HEK293 (cell line): ENCODE results near the gene CTIF.

Source experiments
- CTCF ChIA-PET: fragments of 350-600 bp; formaldehyde crosslinking; extraction: SDS; loops from one replicate; lab custom pipeline; 2021; ENCODE audit warnings: antibody characterized with exemption; lab: Yijun Ruan, JAX
- POLR2A ChIA-PET: fragments of 300-600 bp; formaldehyde crosslinking; extraction: SDS; loops from one replicate; lab custom pipeline; 2020; ENCODE audit warnings: antibody characterized with exemption, inconsistent platforms; lab: Yijun Ruan, JAX
- H3K27ac ChIP-seq: fragments of 200-500 bp; sonication (Bioruptor generic); 2 replicates; pipeline ENCODE4 v1.5.1; 2014; ENCODE audit warnings: low read depth, low read length, control low read depth, inconsistent platforms; ENCODE audit errors: extremely low read depth
- H3K36me3 ChIP-seq, 2 experiments: fragments of 200-500 bp in 1 of 2; sonication (Bioruptor generic) in 1 of 2; 1 replicate in 1 of 2; 2 replicates in 1 of 2; pipeline ENCODE4 v1.5.1; 2014 to 2017; ENCODE audit warnings: inconsistent platforms in 2 of 2, low read length in 2 of 2; ENCODE audit not compliant: control insufficient read depth in 2 of 2, insufficient read depth in 1 of 2
- H3K4me1 ChIP-seq: fragments of 200-500 bp; sonication (Bioruptor generic); 2 replicates; pipeline ENCODE4 v1.5.1; 2014; ENCODE audit warnings: mild to moderate bottlenecking, low read length, inconsistent platforms; ENCODE audit not compliant: control insufficient read depth, insufficient read depth
- H3K4me3 ChIP-seq: 2 replicates; pipeline ENCODE4 v1.5.1; 2011; ENCODE audit warnings: low read depth, mild to moderate bottlenecking, control low read depth, low read length, moderate library complexity
- H3K9me3 ChIP-seq: fragments of 200-500 bp; sonication (Bioruptor generic); 2 replicates; pipeline ENCODE4 v1.5.1; 2014; ENCODE audit warnings: low read depth, low read length, inconsistent platforms; ENCODE audit not compliant: control insufficient read depth, insufficient read depth
- ATF2 ChIP-seq: fragments of 450-650 bp; formaldehyde crosslinking; IDR thresholded peaks from 2 replicates; pipeline ENCODE4 v1.5.1; 2016; ENCODE audit warnings: missing biosample characterization, missing genetic modification characterization, low read depth
- BCL11B ChIP-seq: fragments of 450-650 bp; formaldehyde crosslinking; IDR thresholded peaks from 2 replicates; pipeline ENCODE4 v1.5.1; 2016; ENCODE audit warnings: low read depth, missing biosample characterization, missing genetic modification characterization
- BCL6B ChIP-seq: fragments of 450-650 bp; formaldehyde crosslinking; IDR thresholded peaks from 2 replicates; pipeline ENCODE4 v1.5.1; 2017; ENCODE audit warnings: missing biosample characterization, missing genetic modification characterization
- ELK4 ChIP-seq: IDR thresholded peaks from 2 replicates; pipeline ENCODE4 v1.6.1; 2011; ENCODE audit warnings: mild to moderate bottlenecking, low read depth, low read length, borderline replicate concordance
- FEZF1 ChIP-seq: fragments of 450-650 bp; formaldehyde crosslinking; IDR thresholded peaks from 2 replicates; pipeline ENCODE4 v1.5.1; 2016; ENCODE audit warnings: missing biosample characterization, missing genetic modification characterization
- MEIS1 ChIP-seq: sonication (generic); formaldehyde crosslinking; IDR thresholded peaks from 2 replicates; pipeline ENCODE4 v1.8.1; 2022; ENCODE audit warnings: missing genetic modification reagents, mild to moderate bottlenecking, borderline replicate concordance
- PRDM10 ChIP-seq: fragments of 450-650 bp; formaldehyde crosslinking; IDR thresholded peaks from 2 replicates; pipeline ENCODE4 v1.5.1; 2016; ENCODE audit warnings: missing biosample characterization, missing genetic modification characterization
- WT1 ChIP-seq: fragments of 450-650 bp; formaldehyde crosslinking; IDR thresholded peaks from 2 replicates; pipeline ENCODE4 v1.5.1; 2016; ENCODE audit warnings: missing biosample characterization, missing genetic modification characterization
- ZBTB10 ChIP-seq: fragments of 450-650 bp; formaldehyde crosslinking; IDR thresholded peaks from 2 replicates; pipeline ENCODE4 v1.5.1; 2016; ENCODE audit warnings: missing biosample characterization, missing genetic modification characterization
- ZBTB8A ChIP-seq: fragments of 450-650 bp; formaldehyde crosslinking; IDR thresholded peaks from 2 replicates; pipeline ENCODE4 v1.5.1; 2016; ENCODE audit warnings: missing biosample characterization, missing genetic modification characterization
- ZEB2 ChIP-seq: fragments of 450-650 bp; formaldehyde crosslinking; IDR thresholded peaks from 2 replicates; pipeline ENCODE4 v1.5.1; 2016; ENCODE audit warnings: missing biosample characterization, missing genetic modification characterization
- ZFP69B ChIP-seq: fragments of 450-650 bp; formaldehyde crosslinking; IDR thresholded peaks from 2 replicates; pipeline ENCODE4 v1.5.1; 2016; ENCODE audit warnings: missing biosample characterization, missing genetic modification characterization
- ZNF155 ChIP-seq: fragments of 450-650 bp; formaldehyde crosslinking; IDR thresholded peaks from 2 replicates; pipeline ENCODE4 v1.5.1; 2016; ENCODE audit warnings: missing biosample characterization, missing genetic modification characterization
- ZNF530 ChIP-seq: fragments of 450-650 bp; formaldehyde crosslinking; IDR thresholded peaks from 2 replicates; pipeline ENCODE4 v1.5.1; 2016; ENCODE audit warnings: low read depth, missing biosample characterization, missing genetic modification characterization
- ZNF561 ChIP-seq: fragments of 450-650 bp; IDR thresholded peaks from 2 replicates; pipeline ENCODE4 v1.5.1; 2018; ENCODE audit warnings: missing biosample characterization, missing genetic modification characterization, borderline replicate concordance
- ZNF658 ChIP-seq: fragments of 450-650 bp; formaldehyde crosslinking; IDR thresholded peaks from 2 replicates; pipeline ENCODE4; 2016; ENCODE audit warnings: missing biosample characterization, missing genetic modification characterization
- ZNF777 ChIP-seq: fragments of 450-650 bp; formaldehyde crosslinking; IDR thresholded peaks from 2 replicates; pipeline ENCODE4 v1.5.1; 2017; ENCODE audit warnings: missing biosample characterization, missing genetic modification characterization, borderline replicate concordance
- ZSCAN16 ChIP-seq: fragments of 450-650 bp; formaldehyde crosslinking; IDR thresholded peaks from 2 replicates; pipeline ENCODE4 v1.5.1; 2016; ENCODE audit warnings: missing biosample characterization, missing genetic modification characterization
- ZSCAN5A ChIP-seq: fragments of 450-650 bp; formaldehyde crosslinking; IDR thresholded peaks from 2 replicates; pipeline ENCODE4 v1.5.1; 2016; ENCODE audit warnings: missing biosample characterization, missing genetic modification characterization

Gene CTIF

GRCh38 chr18:48600046-48600445 is 61.2 kb downstream of the CTIF start:
- POLR2A ChIA-PET: no interaction called here
- Histone ChIP-seq H3K27ac (no peak overlapping the region), H3K4me3 (no peak overlapping the region)
- no peak for TF ChIP-seq PRDM10 (tag by site-specific recombination)
- TF ChIP-seq ZNF155 (tag by site-specific recombination): no peak
- TF ChIP-seq WT1: no peak
- TF ChIP-seq ZFP69B: no peak
- TF ChIP-seq, all 188 proteins: peak for 0
- CTCF ChIA-PET: interaction anchor here (1.1 to 1.8 kb wide), 3 partner anchors 15 to 576 kb away, joined by 3 to 7 read pairs (median 4); no protein-coding TSS in a partner anchor
- no peaks in the 10 kb centered on the region; the same call in 1 of the 2 replicates for H3K4me1 ChIP-seq
- H3K36me3 ChIP-seq: no peaks in the 10 kb centered on the region; a peak in 1 of 3 replicates
- no peaks in the 10 kb centered on the region for H3K9me3 ChIP-seq

- ChIA-PET POLR2A (interaction anchor here (0.6 kb wide), 1 partner anchor 308 kb away, joined by 8 read pairs; no protein-coding TSS in a partner anchor), CTCF (interaction anchor here (0.6 to 1.8 kb wide), 3 partner anchors 15 to 370 kb away, joined by 4 to 7 read pairs (median 4); no protein-coding TSS in a partner anchor)
- TF ChIP-seq MEIS1 (CRISPR knock-in tag): no peak
- TF ChIP-seq ZNF561 (tag by site-specific recombination): no peak
- no peak for TF ChIP-seq ZEB2 (tag by site-specific recombination)
- TF ChIP-seq ZSCAN5A (tag by site-specific recombination): no peak
- no peak for TF ChIP-seq ZBTB10 (tag by site-specific recombination)
- no peak for TF ChIP-seq ZNF658
- Histone ChIP-seq H3K9me3 (no peaks in the 10 kb centered on the region), H3K36me3 (no peaks in the 10 kb centered on the region; a peak in 1 of 3 replicates), H3K4me1 (no peaks in the 10 kb centered on the region; the same call in 1 of the 2 replicates), H3K27ac (no peak overlapping the region), H3K4me3 (no peak overlapping the region)
Observed at GRCh38 chr18:48600456-48601090, 61.7 kb downstream of the CTIF start.

- ChIA-PET CTCF (interaction anchor here (0.6 to 1.8 kb wide), 4 partner anchors 14 to 371 kb away, joined by 3 to 7 read pairs (median 4); no protein-coding TSS in a partner anchor), POLR2A (no interaction called here)
- H3K4me1 ChIP-seq: no peaks in the 10 kb centered on the region; the same call in 1 of the 2 replicates
- H3K36me3 ChIP-seq: no peaks in the 10 kb centered on the region; a peak in 1 of 3 replicates
- no peak overlapping the region for H3K4me3 ChIP-seq
- no peak overlapping the region for H3K27ac ChIP-seq
- no peaks in the 10 kb centered on the region for H3K9me3 ChIP-seq
- TF ChIP-seq ZNF530 (tag by site-specific recombination) (no peak), FEZF1 (tag by site-specific recombination) (no peak), ZNF777 (no peak), ZSCAN16 (no peak), ZBTB8A (tag by site-specific recombination) (no peak), ATF2 (tag by site-specific recombination) (no peak), BCL11B (tag by site-specific recombination) (no peak), BCL6B (tag by site-specific recombination) (no peak), ELK4 (no peak)
Observed at GRCh38 chr18:48601343-48601742, 62.5 kb downstream of the CTIF start.
